HEK293 (cell line): Measurements from ENCODE around the gene ASMTL.

ENCODE experiments used
- CTCF ChIA-PET: fragments of 350-600 bp; formaldehyde crosslinking; extraction: SDS; loops from one replicate; lab custom pipeline; 2021; ENCODE audit warnings: antibody characterized with exemption; lab: Yijun Ruan, JAX
- POLR2A ChIA-PET: fragments of 300-600 bp; formaldehyde crosslinking; extraction: SDS; loops from one replicate; lab custom pipeline; 2020; ENCODE audit warnings: antibody characterized with exemption, inconsistent platforms; lab: Yijun Ruan, JAX
- H3K27ac ChIP-seq: fragments of 200-500 bp; sonication (Bioruptor generic); 2 replicates; pipeline ENCODE4 v1.5.1; 2014; ENCODE audit warnings: low read depth, low read length, control low read depth, inconsistent platforms; ENCODE audit errors: extremely low read depth
- H3K36me3 ChIP-seq, 2 experiments: fragments of 200-500 bp in 1 of 2; sonication (Bioruptor generic) in 1 of 2; 1 replicate in 1 of 2; 2 replicates in 1 of 2; pipeline ENCODE4 v1.5.1; 2014 to 2017; ENCODE audit warnings: inconsistent platforms in 2 of 2, low read length in 2 of 2; ENCODE audit not compliant: control insufficient read depth in 2 of 2, insufficient read depth in 1 of 2
- H3K4me1 ChIP-seq: fragments of 200-500 bp; sonication (Bioruptor generic); 2 replicates; pipeline ENCODE4 v1.5.1; 2014; ENCODE audit warnings: mild to moderate bottlenecking, low read length, inconsistent platforms; ENCODE audit not compliant: control insufficient read depth, insufficient read depth
- H3K4me3 ChIP-seq: 2 replicates; pipeline ENCODE4 v1.5.1; 2011; ENCODE audit warnings: low read depth, mild to moderate bottlenecking, control low read depth, low read length, moderate library complexity
- H3K9me3 ChIP-seq: fragments of 200-500 bp; sonication (Bioruptor generic); 2 replicates; pipeline ENCODE4 v1.5.1; 2014; ENCODE audit warnings: low read depth, low read length, inconsistent platforms; ENCODE audit not compliant: control insufficient read depth, insufficient read depth
- GFI1B ChIP-seq: fragments of 450-650 bp; formaldehyde crosslinking; IDR thresholded peaks from 2 replicates; pipeline ENCODE4 v1.5.1; 2016; ENCODE audit warnings: missing biosample characterization, missing genetic modification characterization
- HOXC10 ChIP-seq: sonication (generic); formaldehyde crosslinking; IDR thresholded peaks from 2 replicates; pipeline ENCODE4 v1.8.1; 2023; ENCODE audit warnings: mild to moderate bottlenecking, missing genetic modification reagents
- IKZF3 ChIP-seq: fragments of 450-650 bp; IDR thresholded peaks from 2 replicates; pipeline ENCODE4 v1.5.0; 2018; ENCODE audit warnings: missing biosample characterization, mild to moderate bottlenecking, missing genetic modification characterization, moderate library complexity
- KLF7 ChIP-seq: fragments of 450-650 bp; formaldehyde crosslinking; IDR thresholded peaks from 2 replicates; pipeline ENCODE4 v1.5.1; 2016; ENCODE audit warnings: missing biosample characterization, missing genetic modification characterization, borderline replicate concordance
- PRDM1 ChIP-seq: fragments of 450-650 bp; formaldehyde crosslinking; IDR thresholded peaks from 2 replicates; pipeline ENCODE4; 2016; ENCODE audit warnings: missing biosample characterization, missing genetic modification characterization
- PRDM4 ChIP-seq: fragments of 450-650 bp; formaldehyde crosslinking; IDR thresholded peaks from 2 replicates; pipeline ENCODE4 v1.5.1; 2017; ENCODE audit warnings: missing biosample characterization, missing genetic modification characterization
- SP2 ChIP-seq: fragments of 450-650 bp; formaldehyde crosslinking; IDR thresholded peaks from 2 replicates; pipeline ENCODE4 v1.5.1; 2016; ENCODE audit warnings: missing biosample characterization, missing genetic modification characterization
- SP7 ChIP-seq: fragments of 450-650 bp; formaldehyde crosslinking; IDR thresholded peaks from 2 replicates; pipeline ENCODE4 v1.5.1; 2016; ENCODE audit warnings: missing biosample characterization, missing genetic modification characterization
- ZBTB48 ChIP-seq: fragments of 450-650 bp; formaldehyde crosslinking; IDR thresholded peaks from 2 replicates; pipeline ENCODE4 v1.5.1; 2016; ENCODE audit warnings: missing biosample characterization, missing genetic modification characterization
- ZBTB8A ChIP-seq: fragments of 450-650 bp; formaldehyde crosslinking; IDR thresholded peaks from 2 replicates; pipeline ENCODE4 v1.5.1; 2016; ENCODE audit warnings: missing biosample characterization, missing genetic modification characterization
- ZFP37 ChIP-seq: fragments of 450-650 bp; formaldehyde crosslinking; IDR thresholded peaks from 2 replicates; pipeline ENCODE4 v1.5.1; 2016; ENCODE audit warnings: missing biosample characterization, missing genetic modification characterization
- ZNF18 ChIP-seq: fragments of 450-650 bp; formaldehyde crosslinking; IDR thresholded peaks from 2 replicates; pipeline ENCODE4 v1.5.1; 2016; ENCODE audit warnings: missing biosample characterization, missing genetic modification characterization
- ZNF23 ChIP-seq: fragments of 450-650 bp; formaldehyde crosslinking; IDR thresholded peaks from 2 replicates; pipeline ENCODE4 v1.5.1; 2016; ENCODE audit warnings: missing biosample characterization, missing genetic modification characterization, borderline replicate concordance
- ZNF280D ChIP-seq: fragments of 450-650 bp; formaldehyde crosslinking; IDR thresholded peaks from 2 replicates; pipeline ENCODE4 v1.5.1; 2016; ENCODE audit warnings: missing biosample characterization, missing genetic modification characterization
- ZNF335 ChIP-seq: fragments of 450-650 bp; formaldehyde crosslinking; conservative IDR thresholded peaks from 2 replicates; pipeline ENCODE4 v1.5.1; 2016; ENCODE audit warnings: missing biosample characterization, missing genetic modification characterization
- ZNF366 ChIP-seq: fragments of 450-650 bp; formaldehyde crosslinking; conservative IDR thresholded peaks from 2 replicates; pipeline ENCODE4 v1.5.1; 2016; ENCODE audit warnings: missing biosample characterization, missing genetic modification characterization
- ZNF426 ChIP-seq: fragments of 450-650 bp; formaldehyde crosslinking; IDR thresholded peaks from 2 replicates; pipeline ENCODE4 v1.5.1; 2017; ENCODE audit warnings: missing biosample characterization, missing genetic modification characterization, mild to moderate bottlenecking, inconsistent platforms, moderate library complexity
- ZNF544 ChIP-seq: fragments of 450-650 bp; formaldehyde crosslinking; IDR thresholded peaks from 2 replicates; pipeline ENCODE4 v1.5.0; 2017; ENCODE audit warnings: missing biosample characterization, missing genetic modification characterization
- ZNF626 ChIP-seq: fragments of 450-650 bp; sonication (Bioruptor Pico); formaldehyde crosslinking; IDR thresholded peaks from 2 replicates; pipeline ENCODE4 v1.5.1; 2018; ENCODE audit warnings: missing biosample characterization, missing genetic modification characterization, inconsistent platforms
- ZNF654 ChIP-seq: fragments of 450-650 bp; formaldehyde crosslinking; IDR thresholded peaks from 2 replicates; pipeline ENCODE4 v1.5.1; 2016; ENCODE audit warnings: low read depth, missing biosample characterization, missing genetic modification characterization
- ZNF670 ChIP-seq: fragments of 450-650 bp; formaldehyde crosslinking; IDR thresholded peaks from 2 replicates; pipeline ENCODE4 v1.5.1; 2016; ENCODE audit warnings: missing biosample characterization, missing genetic modification characterization, low read depth
- ZNF677 ChIP-seq: fragments of 450-650 bp; IDR thresholded peaks from 2 replicates; pipeline ENCODE4 v1.5.0; 2018; ENCODE audit warnings: missing biosample characterization, mild to moderate bottlenecking, missing genetic modification characterization, moderate library complexity
- ZNF777 ChIP-seq: fragments of 450-650 bp; formaldehyde crosslinking; IDR thresholded peaks from 2 replicates; pipeline ENCODE4 v1.5.1; 2017; ENCODE audit warnings: missing biosample characterization, missing genetic modification characterization, borderline replicate concordance

The ASMTL gene

GRCh38 chrX:1393871-1394615, 58.7 kb downstream of the ASMTL start:
- no peak overlapping the region for H3K27ac ChIP-seq
- H3K4me3 ChIP-seq = no peak overlapping the region

GRCh38 chrX:1392376-1393068, 60.2 kb downstream of the ASMTL start:
- POLR2A ChIA-PET = no interaction called here
- Histone ChIP-seq H3K4me1 (peaks cover 3% of the 10 kb centered on the region), H3K27ac (peak overlapping the region; percentile 99), H3K9me3 (no peaks in the 10 kb centered on the region), H3K36me3 (peaks cover 48 to 67% of the 10 kb centered on the region in 2 experiments), H3K4me3 (peak overlapping the region; percentile 95)
- CTCF ChIA-PET = no interaction called here
- no peak for TF ChIP-seq ZNF544 (tag by site-specific recombination)
- TF ChIP-seq ZNF18 (tag by site-specific recombination) = no peak
- peak; percentile 84 for TF ChIP-seq ZBTB48 (tag by site-specific recombination)
- TF ChIP-seq ZNF654 = no peak
- no peak; the same call in 1 of the 2 replicates for TF ChIP-seq SP7
- TF ChIP-seq ZNF626 (tag by site-specific recombination) = no peak
- TF ChIP-seq ZNF777 = no peak
- TF ChIP-seq KLF7 = peak; percentile 42; the same call in 1 of the 2 replicates
- TF ChIP-seq ZNF677 = no peak
- TF ChIP-seq HOXC10 (CRISPR knock-in tag) = no peak
- peak; percentile 14; the same call in 1 of the 2 replicates for TF ChIP-seq ZFP37 (tag by site-specific recombination)
- TF ChIP-seq ZNF670 = no peak
- 0 out of 2 replicates have a peak, but pooled peaks have one; percentile 23 for TF ChIP-seq GFI1B (tag by site-specific recombination)
- peak; percentile 40; the same call in 1 of the 2 replicates for TF ChIP-seq ZBTB8A (tag by site-specific recombination)

More at GRCh38 chrX:1393871-1394615, 58.7 kb downstream of the ASMTL start:
- TF ChIP-seq SP2 (tag by site-specific recombination) (peak; percentile 32; the same call in 1 of the 2 replicates), PRDM1 (tag by site-specific recombination) (peak; percentile 100), ZNF23 (tag by site-specific recombination) (no peak), ZNF280D (tag by site-specific recombination) (0 out of 2 replicates have a peak, but pooled peaks have one; percentile 30), ZNF366 (peak; percentile 95), PRDM4 (tag by site-specific recombination) (no peak), ZNF335 (no peak), IKZF3 (tag by site-specific recombination) (peak; percentile 39; the same call in 1 of the 2 replicates), ZNF426 (tag by site-specific recombination) (no peak)
- TF ChIP-seq, all 188 proteins: peak for 5
- peaks cover 41 to 63% of the 10 kb centered on the region in 2 experiments for H3K36me3 ChIP-seq
- POLR2A ChIA-PET = no interaction called here
- peaks cover 3% of the 10 kb centered on the region for H3K4me1 ChIP-seq
- H3K9me3 ChIP-seq = no peaks in the 10 kb centered on the region
- CTCF ChIA-PET = no interaction called here
